ENCODE results near the gene NAXD.

Gene NAXD

GRCh38 chr13:110648848-110649421 is 33.6 kb downstream of the NAXD start:
- DNase-seq (ENCODE audit: low read depth): no peak
- H3K4me3 ChIP-seq (ENCODE audit: low read length): no peak overlapping the region
- TF ChIP-seq, protein P1, sequence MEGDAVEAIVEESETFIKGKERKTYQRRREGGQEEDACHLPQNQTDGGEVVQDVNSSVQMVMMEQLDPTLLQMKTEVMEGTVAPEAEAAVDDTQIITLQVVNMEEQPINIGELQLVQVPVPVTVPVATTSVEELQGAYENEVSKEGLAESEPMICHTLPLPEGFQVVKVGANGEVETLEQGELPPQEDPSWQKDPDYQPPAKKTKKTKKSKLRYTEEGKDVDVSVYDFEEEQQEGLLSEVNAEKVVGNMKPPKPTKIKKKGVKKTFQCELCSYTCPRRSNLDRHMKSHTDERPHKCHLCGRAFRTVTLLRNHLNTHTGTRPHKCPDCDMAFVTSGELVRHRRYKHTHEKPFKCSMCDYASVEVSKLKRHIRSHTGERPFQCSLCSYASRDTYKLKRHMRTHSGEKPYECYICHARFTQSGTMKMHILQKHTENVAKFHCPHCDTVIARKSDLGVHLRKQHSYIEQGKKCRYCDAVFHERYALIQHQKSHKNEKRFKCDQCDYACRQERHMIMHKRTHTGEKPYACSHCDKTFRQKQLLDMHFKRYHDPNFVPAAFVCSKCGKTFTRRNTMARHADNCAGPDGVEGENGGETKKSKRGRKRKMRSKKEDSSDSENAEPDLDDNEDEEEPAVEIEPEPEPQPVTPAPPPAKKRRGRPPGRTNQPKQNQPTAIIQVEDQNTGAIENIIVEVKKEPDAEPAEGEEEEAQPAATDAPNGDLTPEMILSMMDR (conservative IDR thresholded peaks at IDR 0.05; ENCODE audit: low read depth, low read length): no peak

DNA sequence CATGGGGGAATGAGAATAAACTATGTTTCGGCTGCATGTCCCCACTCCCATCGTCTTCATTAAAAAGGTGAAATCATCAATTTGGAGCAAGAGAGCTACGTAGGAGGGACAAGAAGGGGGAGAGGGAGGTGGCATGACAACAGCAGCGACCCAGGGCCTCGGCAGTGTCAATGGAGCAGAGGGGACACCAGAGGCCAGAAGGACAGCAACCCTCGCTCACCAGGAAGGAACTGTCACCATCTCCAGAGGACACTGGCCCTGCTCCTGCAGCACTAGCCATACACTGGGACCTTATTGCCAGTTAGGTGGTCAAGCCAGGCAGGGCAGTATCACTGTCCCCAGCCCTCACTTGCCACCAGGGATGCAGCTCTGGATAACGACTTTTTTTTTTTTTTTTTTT is 34.2 kb downstream of the NAXD start:
- no peak for DNase-seq (ENCODE audit: low read depth)
- H3K4me3 ChIP-seq (ENCODE audit: low read length): no peak overlapping the region
- TF ChIP-seq, protein P1 (conservative IDR thresholded peaks at IDR 0.05; ENCODE audit: low read depth, low read length): no peak

DNA sequence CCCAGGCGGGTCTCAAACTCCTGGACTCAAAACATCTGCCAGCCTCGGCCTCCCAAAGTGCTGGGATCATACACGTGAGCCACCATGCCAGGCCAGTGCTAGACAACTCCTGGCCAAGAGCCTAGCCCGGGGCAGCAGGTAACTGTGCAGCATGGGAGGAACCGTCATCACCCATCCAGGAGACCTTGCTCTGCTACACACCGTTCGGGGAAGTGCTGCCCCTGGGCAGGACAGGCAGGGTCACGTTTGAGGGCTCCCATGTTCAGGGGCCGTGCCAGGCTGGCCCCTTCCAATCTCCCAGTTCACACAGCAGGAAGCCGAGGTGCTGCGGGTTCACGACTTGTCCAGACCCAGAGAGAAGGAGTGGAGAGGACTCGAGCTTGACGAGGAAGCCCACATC is 35.1 kb downstream of the NAXD start:
- no peak for DNase-seq (ENCODE audit: low read depth)
- H3K4me3 ChIP-seq (ENCODE audit: low read length): no peak overlapping the region
- TF ChIP-seq, protein P1 (conservative IDR thresholded peaks at IDR 0.05; ENCODE audit: low read depth, low read length): no peak

GRCh38 chr13:110651271-110651670 is 35.9 kb downstream of the NAXD start:
- H3K4me3 ChIP-seq (ENCODE audit: low read length): no peak overlapping the region
- TF ChIP-seq, protein P1 (conservative IDR thresholded peaks at IDR 0.05; ENCODE audit: low read depth, low read length): no peak
- no peak for DNase-seq (ENCODE audit: low read depth)

GRCh38 chr13:110651726-110652230 is 36.4 kb downstream of the NAXD start:
- TF ChIP-seq, protein P1 (conservative IDR thresholded peaks at IDR 0.05; ENCODE audit: low read depth, low read length): no peak
- DNase-seq (ENCODE audit: low read depth): no peak
- no peak overlapping the region for H3K4me3 ChIP-seq (ENCODE audit: low read length)

DNA sequence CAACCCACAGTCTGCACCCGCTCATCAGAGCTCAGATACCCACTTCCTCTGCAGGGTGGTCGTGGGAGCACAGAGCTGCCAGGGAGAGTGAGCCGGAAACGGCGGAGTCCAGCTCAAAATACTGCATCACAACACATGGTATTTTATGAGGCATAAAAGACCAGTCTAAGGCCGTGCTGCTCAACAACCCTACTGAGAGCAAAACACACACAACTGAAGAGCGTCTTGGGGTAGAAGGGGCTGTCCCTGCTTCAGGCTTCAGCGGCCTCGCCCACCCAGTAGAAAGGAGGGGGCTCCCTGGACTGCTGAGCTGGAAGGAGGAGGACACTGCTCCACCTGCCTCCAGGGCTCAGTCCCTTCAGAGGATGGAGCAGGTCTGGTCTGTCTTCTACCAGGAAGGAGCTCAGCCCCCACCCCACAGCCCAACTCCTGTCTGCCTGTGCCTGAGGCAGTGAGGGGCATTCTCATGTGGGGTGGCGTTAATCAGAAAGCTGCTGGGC is 36.9 kb downstream of the NAXD start:
- TF ChIP-seq, protein P1 (conservative IDR thresholded peaks at IDR 0.05; ENCODE audit: low read depth, low read length): no peak
- DNase-seq (ENCODE audit: low read depth): no peak
- no peak overlapping the region for H3K4me3 ChIP-seq (ENCODE audit: low read length)

DNA sequence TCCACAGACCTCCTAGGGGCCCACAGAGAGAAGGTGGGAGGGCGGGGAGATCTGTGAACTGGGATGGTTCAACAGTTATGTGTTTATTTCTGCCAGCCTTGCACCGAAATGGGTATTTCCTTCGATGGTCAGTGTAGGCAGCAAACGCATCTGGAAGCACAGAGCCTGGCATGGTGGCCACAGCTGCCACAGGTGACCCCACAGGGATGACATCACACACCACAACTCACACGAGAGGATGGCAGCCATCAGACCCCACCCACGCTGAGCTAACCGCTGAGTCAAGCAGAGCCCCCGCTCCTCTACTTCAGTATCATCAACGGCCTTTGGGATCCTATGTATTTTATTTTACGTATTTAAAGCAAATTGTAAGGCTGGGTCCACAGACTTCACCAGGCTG is 37.4 kb downstream of the NAXD start:
- TF ChIP-seq, protein P1 (conservative IDR thresholded peaks at IDR 0.05; ENCODE audit: low read depth, low read length): no peak
- no peak overlapping the region for H3K4me3 ChIP-seq (ENCODE audit: low read length)
- DNase-seq (ENCODE audit: low read depth): no peak

All from retinal pigment epithelial cell (primary cell).